ENCODE measurements around the gene ZNF225.
"Not testable (repeated sequence)": the region's sequence is repeated elsewhere in the genome, so short reads cannot be mapped to it uniquely, and the experiment has no call there.

The ZNF225 gene

GRCh38 chr19:44111910-44112463, 1.2 kb upstream of the ZNF225 start:
- H3K36me3 ChIP-seq (ENCODE audit: control insufficient read depth, insufficient read depth, low read length, severe bottlenecking) = peaks cover 26% of the 10 kb centered on the region
- no peaks in the 10 kb centered on the region for H3K27me3 ChIP-seq (replicated peaks; ENCODE audit: control insufficient read depth, insufficient read depth, low read length)
- peak overlapping the region; percentile 90 for H3K9ac ChIP-seq (ENCODE audit: low read length)
- DNase-seq (ENCODE audit: low read depth) = peak; percentile 91
- peak overlapping the region; percentile 95 for H3K4me3 ChIP-seq (ENCODE audit: low read length)
- H3K9me3 ChIP-seq (ENCODE audit: control insufficient read depth, low read length) = peaks cover 17% of the 10 kb centered on the region
- H3K4me1 ChIP-seq (ENCODE audit: control insufficient read depth, insufficient read depth, low read length) = peaks cover 14% of the 10 kb centered on the region

- peak overlapping the region; percentile 95 for H3K4me3 ChIP-seq (ENCODE audit: low read length)
- peak overlapping the region; percentile 90 for H3K9ac ChIP-seq (ENCODE audit: low read length)
- DNase-seq (ENCODE audit: low read depth) = no peak
- peaks cover 24% of the 10 kb centered on the region for H3K36me3 ChIP-seq (ENCODE audit: control insufficient read depth, insufficient read depth, low read length, severe bottlenecking)
- peaks cover 14% of the 10 kb centered on the region for H3K4me1 ChIP-seq (ENCODE audit: control insufficient read depth, insufficient read depth, low read length)
- H3K27me3 ChIP-seq (replicated peaks; ENCODE audit: control insufficient read depth, insufficient read depth, low read length) = no peaks in the 10 kb centered on the region
- H3K9me3 ChIP-seq (ENCODE audit: control insufficient read depth, low read length) = peaks cover 9% of the 10 kb centered on the region
Observed at GRCh38 chr19:44112802-44113137, 429 bp upstream of the ZNF225 start.

DNA sequence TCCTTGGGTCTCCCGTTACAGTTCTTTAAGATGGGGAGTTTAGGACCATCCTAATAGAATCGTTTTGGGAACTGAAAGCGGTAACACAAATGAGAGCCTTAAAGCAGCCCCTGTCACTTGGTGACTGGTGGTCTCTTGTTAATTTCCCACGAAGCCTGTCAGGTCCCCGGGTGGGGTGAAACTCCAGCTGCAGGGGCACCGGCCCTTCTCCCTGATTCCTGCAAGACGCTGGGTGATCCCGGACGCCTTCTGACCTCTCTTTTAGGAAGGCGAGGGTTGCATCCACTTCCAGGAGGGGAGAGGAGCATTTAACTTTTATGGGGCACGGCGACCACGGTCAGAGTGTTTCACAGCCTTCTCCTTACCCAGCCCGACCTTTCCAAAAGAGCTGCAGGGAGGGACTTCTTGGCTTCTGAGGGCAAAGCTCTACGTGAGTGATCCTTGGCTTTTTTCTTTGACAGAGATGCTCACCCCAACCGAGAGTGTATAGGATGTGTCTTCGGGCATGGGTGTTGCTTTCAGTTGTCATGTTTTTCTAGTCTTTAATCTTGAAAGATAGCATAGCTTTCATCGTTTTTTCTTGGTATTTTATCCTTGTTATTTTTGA, 688 bp downstream of the ZNF225 start:
- Histone ChIP-seq H3K4me1 (ENCODE audit: control insufficient read depth, insufficient read depth, low read length) (peaks cover 14% of the 10 kb centered on the region), H3K9me3 (ENCODE audit: control insufficient read depth, low read length) (no peaks in the 10 kb centered on the region), H3K36me3 (ENCODE audit: control insufficient read depth, insufficient read depth, low read length, severe bottlenecking) (peaks cover 23% of the 10 kb centered on the region), H3K27me3 (replicated peaks; ENCODE audit: control insufficient read depth, insufficient read depth, low read length) (no peaks in the 10 kb centered on the region), H3K4me3 (ENCODE audit: low read length) (peak overlapping the region; percentile 95), H3K9ac (ENCODE audit: low read length) (peak overlapping the region; percentile 90)
- DNase-seq (ENCODE audit: low read depth) = no peak

DNA sequence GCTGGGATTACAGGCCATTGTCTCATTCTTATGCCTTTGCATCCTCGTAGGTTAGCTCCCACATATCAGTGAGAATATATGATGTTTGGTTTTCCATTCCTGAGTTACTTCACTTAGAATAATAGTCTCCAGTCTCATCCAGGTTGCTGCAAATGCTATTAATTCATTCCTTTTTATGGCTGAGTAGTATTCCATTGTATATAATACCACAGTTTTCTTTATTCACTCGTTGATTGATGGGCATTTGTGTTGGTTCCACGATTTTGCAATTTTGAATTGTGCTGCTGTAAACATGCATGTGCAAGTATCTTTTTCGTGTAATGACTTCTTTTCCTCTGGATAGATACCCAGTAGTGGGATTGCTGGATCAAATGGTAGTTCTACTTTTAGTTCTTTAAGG, 8.0 kb downstream of the ZNF225 start:
- peaks cover 85% of the 10 kb centered on the region for H3K36me3 ChIP-seq (ENCODE audit: control insufficient read depth, insufficient read depth, low read length, severe bottlenecking)
- H3K4me1 ChIP-seq (ENCODE audit: control insufficient read depth, insufficient read depth, low read length) = not testable (repeated sequence)

DNA sequence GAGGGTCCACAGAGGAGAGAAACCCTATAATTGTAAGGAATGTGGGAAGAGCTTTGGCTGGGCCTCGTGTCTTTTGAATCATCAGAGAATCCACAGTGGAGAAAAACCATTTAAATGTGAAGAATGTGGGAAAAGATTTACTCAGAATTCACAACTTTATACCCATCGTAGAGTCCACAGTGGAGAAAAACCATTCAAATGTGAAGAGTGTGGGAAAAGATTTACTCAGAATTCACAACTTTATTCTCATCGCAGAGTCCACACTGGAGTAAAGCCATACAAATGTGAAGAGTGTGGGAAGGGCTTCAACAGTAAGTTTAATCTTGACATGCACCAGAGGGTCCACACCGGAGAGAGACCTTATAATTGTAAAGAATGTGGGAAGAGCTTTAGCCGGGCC, 18.8 kb downstream of the ZNF225 start:
- Histone ChIP-seq H3K36me3 (ENCODE audit: control insufficient read depth, insufficient read depth, low read length, severe bottlenecking) (peaks cover 58% of the 10 kb centered on the region), H3K4me1 (ENCODE audit: control insufficient read depth, insufficient read depth, low read length) (no peaks in the 10 kb centered on the region), H3K9ac (ENCODE audit: low read length) (no peak overlapping the region), H3K4me3 (ENCODE audit: low read length) (peak overlapping the region; percentile 1), H3K9me3 (ENCODE audit: control insufficient read depth, low read length) (peaks cover 24% of the 10 kb centered on the region), H3K27me3 (replicated peaks; ENCODE audit: control insufficient read depth, insufficient read depth, low read length) (no peaks in the 10 kb centered on the region)
- DNase-seq (ENCODE audit: low read depth) = no peak

More for the DNA sequence above, 8.0 kb downstream of the ZNF225 start:
- not testable (repeated sequence) for H3K27me3 ChIP-seq (replicated peaks; ENCODE audit: control insufficient read depth, insufficient read depth, low read length); H3K4me3 ChIP-seq (ENCODE audit: low read length); H3K9ac ChIP-seq (ENCODE audit: low read length); DNase-seq (ENCODE audit: low read depth); H3K9me3 ChIP-seq (ENCODE audit: control insufficient read depth, low read length)

GRCh38 chr19:44141191-44142058, 28.2 kb downstream of the ZNF225 start, which contains the start of gene ZNF234:
Gene ZNF234 (plus strand): TSS chr19:44141554. CDS start chr19:44144633, 3,079 bp downstream.
- H3K36me3 ChIP-seq (ENCODE audit: control insufficient read depth, insufficient read depth, low read length, severe bottlenecking) = peaks cover 25% of the 10 kb centered on the region
- DNase-seq (ENCODE audit: low read depth) = peak; percentile 97
- no peaks in the 10 kb centered on the region for H3K9me3 ChIP-seq (ENCODE audit: control insufficient read depth, low read length)
- H3K4me3 ChIP-seq (ENCODE audit: low read length) = peak within 1 kb of the TSS; percentile 96
- H3K9ac ChIP-seq (ENCODE audit: low read length) = peak within 1 kb of the TSS; percentile 90
- H3K27me3 ChIP-seq (replicated peaks; ENCODE audit: control insufficient read depth, insufficient read depth, low read length) = no peaks in the 10 kb centered on the region
- peaks cover 10% of the 10 kb centered on the region for H3K4me1 ChIP-seq (ENCODE audit: control insufficient read depth, insufficient read depth, low read length)

DNA sequence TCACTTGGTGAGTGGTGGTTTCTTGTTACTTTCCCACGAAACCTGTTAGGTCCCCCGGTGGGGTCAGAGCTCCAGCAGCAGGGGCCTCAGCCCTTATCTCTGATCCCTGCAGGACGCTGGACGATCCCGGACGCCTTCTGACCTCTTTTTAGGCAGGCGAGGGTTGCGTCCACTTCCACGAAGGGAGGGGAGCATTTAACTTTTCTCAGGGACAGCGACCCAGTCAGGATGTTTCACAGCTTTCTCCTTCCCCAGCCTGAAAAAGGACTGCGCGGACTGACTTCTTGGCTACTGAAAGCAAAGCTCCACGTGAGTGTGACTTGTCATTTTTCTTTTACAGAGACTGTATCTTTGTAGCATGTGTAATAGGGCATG, 28.8 kb downstream of the ZNF225 start:
- no peaks in the 10 kb centered on the region for H3K27me3 ChIP-seq (replicated peaks; ENCODE audit: control insufficient read depth, insufficient read depth, low read length)
- H3K4me3 ChIP-seq (ENCODE audit: low read length) = peak overlapping the region; percentile 96
- no peaks in the 10 kb centered on the region for H3K9me3 ChIP-seq (ENCODE audit: control insufficient read depth, low read length)
- H3K9ac ChIP-seq (ENCODE audit: low read length) = peak overlapping the region; percentile 90
- peak; percentile 31 for DNase-seq (ENCODE audit: low read depth)
- H3K4me1 ChIP-seq (ENCODE audit: control insufficient read depth, insufficient read depth, low read length) = peaks cover 10% of the 10 kb centered on the region
- H3K36me3 ChIP-seq (ENCODE audit: control insufficient read depth, insufficient read depth, low read length, severe bottlenecking) = peaks cover 27% of the 10 kb centered on the region

DNA sequence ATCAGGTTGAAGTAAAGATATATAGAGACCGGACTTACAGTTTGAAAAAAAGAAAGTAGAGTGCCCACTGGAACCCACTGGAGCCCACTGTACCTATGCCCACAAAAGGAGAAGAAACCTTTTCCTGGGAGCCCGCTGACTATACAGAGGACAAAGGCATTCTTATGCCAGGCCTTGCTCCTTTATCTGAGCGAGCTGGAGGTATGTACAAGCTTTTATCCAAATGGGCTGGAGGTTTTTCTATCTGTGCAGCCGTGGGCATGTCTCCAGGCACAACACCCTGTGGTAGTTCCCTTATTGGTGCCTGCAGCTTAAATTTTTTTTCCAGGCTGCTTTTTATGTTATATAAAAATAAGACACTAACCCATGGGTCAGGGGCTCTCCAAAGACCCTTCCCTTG, 36.6 kb downstream of the ZNF225 start:
- Histone ChIP-seq H3K27me3 (replicated peaks; ENCODE audit: control insufficient read depth, insufficient read depth, low read length) (no peaks in the 10 kb centered on the region), H3K9me3 (ENCODE audit: control insufficient read depth, low read length) (peaks cover 16% of the 10 kb centered on the region), H3K4me1 (ENCODE audit: control insufficient read depth, insufficient read depth, low read length) (no peaks in the 10 kb centered on the region), H3K4me3 (ENCODE audit: low read length) (no peak overlapping the region), H3K9ac (ENCODE audit: low read length) (no peak overlapping the region), H3K36me3 (ENCODE audit: control insufficient read depth, insufficient read depth, low read length, severe bottlenecking) (peaks cover 90% of the 10 kb centered on the region)
- no peak for DNase-seq (ENCODE audit: low read depth)

- no peak overlapping the region for H3K4me3 ChIP-seq (ENCODE audit: low read length)
- H3K9ac ChIP-seq (ENCODE audit: low read length) = no peak overlapping the region
- H3K9me3 ChIP-seq (ENCODE audit: control insufficient read depth, low read length) = peaks cover 33% of the 10 kb centered on the region
- H3K4me1 ChIP-seq (ENCODE audit: control insufficient read depth, insufficient read depth, low read length) = no peaks in the 10 kb centered on the region
- H3K27me3 ChIP-seq (replicated peaks; ENCODE audit: control insufficient read depth, insufficient read depth, low read length) = no peaks in the 10 kb centered on the region
- peaks cover 90% of the 10 kb centered on the region for H3K36me3 ChIP-seq (ENCODE audit: control insufficient read depth, insufficient read depth, low read length, severe bottlenecking)
- DNase-seq (ENCODE audit: low read depth) = no peak
Observed at GRCh38 chr19:44151491-44151890, 38.3 kb downstream of the ZNF225 start.

DNA sequence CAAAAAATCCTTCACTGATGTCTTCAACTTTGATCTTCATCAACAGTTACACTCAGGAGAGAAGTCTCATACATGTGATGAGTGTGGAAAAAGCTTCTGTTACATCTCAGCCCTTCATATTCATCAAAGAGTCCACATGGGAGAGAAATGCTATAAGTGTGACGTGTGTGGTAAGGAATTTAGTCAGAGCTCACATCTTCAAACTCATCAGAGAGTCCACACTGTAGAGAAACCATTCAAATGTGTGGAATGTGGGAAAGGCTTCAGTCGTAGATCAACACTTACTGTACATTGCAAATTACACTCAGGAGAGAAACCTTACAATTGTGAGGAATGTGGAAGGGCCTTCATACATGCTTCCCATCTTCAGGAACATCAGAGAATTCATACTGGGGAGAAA, 43.3 kb downstream of the ZNF225 start:
- Histone ChIP-seq H3K9ac (ENCODE audit: low read length) (no peak overlapping the region), H3K4me1 (ENCODE audit: control insufficient read depth, insufficient read depth, low read length) (no peaks in the 10 kb centered on the region), H3K36me3 (ENCODE audit: control insufficient read depth, insufficient read depth, low read length, severe bottlenecking) (peaks cover 65% of the 10 kb centered on the region), H3K27me3 (replicated peaks; ENCODE audit: control insufficient read depth, insufficient read depth, low read length) (no peaks in the 10 kb centered on the region), H3K4me3 (ENCODE audit: low read length) (peak overlapping the region; percentile 61), H3K9me3 (ENCODE audit: control insufficient read depth, low read length) (peaks cover 58% of the 10 kb centered on the region)
- DNase-seq (ENCODE audit: low read depth) = no peak

DNA sequence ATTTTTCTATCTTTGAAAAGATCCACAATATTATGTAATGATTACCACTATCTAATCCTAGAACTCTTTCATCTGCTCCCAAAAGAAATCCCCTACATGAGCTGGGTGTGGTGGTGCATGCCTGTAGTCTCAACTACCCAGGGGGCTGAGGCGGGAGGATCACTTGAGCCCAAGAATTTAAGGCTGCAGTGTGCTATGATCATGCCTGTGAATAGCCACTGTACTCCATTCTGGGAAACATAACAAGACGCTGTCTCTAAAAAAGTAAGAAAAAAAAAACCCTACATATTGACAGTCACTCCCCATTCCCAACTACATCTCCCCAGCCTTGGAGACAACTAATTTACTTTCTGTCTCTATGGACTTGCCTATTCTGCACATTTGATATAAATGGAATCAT, 50.6 kb downstream of the ZNF225 start:
- Histone ChIP-seq H3K9me3 (ENCODE audit: control insufficient read depth, low read length) (peaks cover 12% of the 10 kb centered on the region), H3K4me3 (ENCODE audit: low read length) (no peak overlapping the region), H3K9ac (ENCODE audit: low read length) (no peak overlapping the region), H3K27me3 (replicated peaks; ENCODE audit: control insufficient read depth, insufficient read depth, low read length) (no peaks in the 10 kb centered on the region), H3K36me3 (ENCODE audit: control insufficient read depth, insufficient read depth, low read length, severe bottlenecking) (peaks cover 21% of the 10 kb centered on the region), H3K4me1 (ENCODE audit: control insufficient read depth, insufficient read depth, low read length) (peaks cover 12% of the 10 kb centered on the region)
- DNase-seq (ENCODE audit: low read depth) = no peak
